Measurements from ENCODE around the gene ZFAND2B. TPM values are rescaled to one million over a fixed set of nuclear protein-coding genes. Genes with fewer than 3 reads are reported as not detected.
A peak's percentile ranks its signal among the peaks of the same experiment; 100 is the strongest.

Gene ZFAND2B
- total RNA-seq, 4 donors from 2014 or later, result 43.7 to 129 (median 112) TPM

DNA sequence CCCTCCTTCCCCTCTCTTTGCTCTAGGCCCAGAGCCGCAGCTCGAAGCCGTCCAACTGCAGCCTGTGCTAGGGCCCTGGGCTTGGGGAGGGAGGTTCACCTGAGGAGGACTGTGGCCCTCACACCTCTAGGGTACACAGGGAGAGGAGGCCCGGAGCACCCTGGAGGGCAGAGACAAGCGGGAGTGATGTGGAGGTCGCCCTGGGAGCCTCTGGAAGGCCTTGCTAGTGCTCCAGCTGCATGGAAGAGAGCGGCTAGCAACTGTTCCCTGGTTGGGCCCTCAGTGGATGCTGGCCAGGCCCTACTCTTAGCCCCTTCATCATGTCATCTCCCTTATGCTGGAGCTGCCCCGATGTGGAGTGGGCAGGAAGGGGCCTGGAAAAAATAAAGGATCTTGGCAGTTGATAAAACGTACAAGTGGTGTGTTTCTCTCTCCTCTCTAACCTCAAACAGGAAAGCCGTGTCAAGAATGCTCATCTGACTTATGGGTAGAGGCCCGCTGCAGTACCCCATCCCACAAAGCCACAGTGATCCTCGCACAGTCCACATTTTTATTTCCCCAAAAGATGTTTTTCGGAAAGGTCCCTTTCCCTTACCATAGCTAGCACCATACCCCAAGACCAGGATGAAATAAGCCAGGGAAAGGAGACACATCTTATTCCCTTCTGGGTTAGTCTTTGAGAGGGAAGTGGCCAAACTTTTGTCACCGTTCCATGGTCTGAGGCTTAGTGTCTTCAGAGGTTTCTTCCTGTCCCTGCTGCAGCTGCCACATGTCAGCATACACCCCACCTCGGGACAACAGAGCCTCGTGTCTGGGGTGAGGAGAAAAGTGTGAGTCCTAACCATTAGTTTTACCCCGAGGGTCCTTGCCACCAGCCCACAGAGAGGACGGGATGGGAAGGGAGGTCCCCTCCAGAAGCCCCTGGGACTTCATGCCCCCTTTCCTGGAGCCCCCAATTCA lies 2.9 kb downstream of the ZFAND2B start:
- peak in 1 of 3 donors; percentile 47 for DNase-seq
- no peaks in the 10 kb centered on the region for H3K9me3 ChIP-seq
- no peak for TF ChIP-seq POLR2A (IDR thresholded peaks at IDR 0.05)
- TF ChIP-seq, protein P1, sequence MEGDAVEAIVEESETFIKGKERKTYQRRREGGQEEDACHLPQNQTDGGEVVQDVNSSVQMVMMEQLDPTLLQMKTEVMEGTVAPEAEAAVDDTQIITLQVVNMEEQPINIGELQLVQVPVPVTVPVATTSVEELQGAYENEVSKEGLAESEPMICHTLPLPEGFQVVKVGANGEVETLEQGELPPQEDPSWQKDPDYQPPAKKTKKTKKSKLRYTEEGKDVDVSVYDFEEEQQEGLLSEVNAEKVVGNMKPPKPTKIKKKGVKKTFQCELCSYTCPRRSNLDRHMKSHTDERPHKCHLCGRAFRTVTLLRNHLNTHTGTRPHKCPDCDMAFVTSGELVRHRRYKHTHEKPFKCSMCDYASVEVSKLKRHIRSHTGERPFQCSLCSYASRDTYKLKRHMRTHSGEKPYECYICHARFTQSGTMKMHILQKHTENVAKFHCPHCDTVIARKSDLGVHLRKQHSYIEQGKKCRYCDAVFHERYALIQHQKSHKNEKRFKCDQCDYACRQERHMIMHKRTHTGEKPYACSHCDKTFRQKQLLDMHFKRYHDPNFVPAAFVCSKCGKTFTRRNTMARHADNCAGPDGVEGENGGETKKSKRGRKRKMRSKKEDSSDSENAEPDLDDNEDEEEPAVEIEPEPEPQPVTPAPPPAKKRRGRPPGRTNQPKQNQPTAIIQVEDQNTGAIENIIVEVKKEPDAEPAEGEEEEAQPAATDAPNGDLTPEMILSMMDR (IDR thresholded peaks at IDR 0.05), result no peak
- H3K4me3 ChIP-seq, result no peak overlapping the region
- peak overlapping the region in 2 of 4 donors; percentile 11 to 64 for H3K27ac ChIP-seq
- H3K4me1 ChIP-seq, result peaks cover 0 to 24% (median 10%) of the 10 kb centered on the region in 4 donors
- H3K36me3 ChIP-seq, result peaks cover 0 to 34% (median 0%) of the 10 kb centered on the region in 3 donors
- H3K27me3 ChIP-seq, result no peaks in the 10 kb centered on the region

DNA sequence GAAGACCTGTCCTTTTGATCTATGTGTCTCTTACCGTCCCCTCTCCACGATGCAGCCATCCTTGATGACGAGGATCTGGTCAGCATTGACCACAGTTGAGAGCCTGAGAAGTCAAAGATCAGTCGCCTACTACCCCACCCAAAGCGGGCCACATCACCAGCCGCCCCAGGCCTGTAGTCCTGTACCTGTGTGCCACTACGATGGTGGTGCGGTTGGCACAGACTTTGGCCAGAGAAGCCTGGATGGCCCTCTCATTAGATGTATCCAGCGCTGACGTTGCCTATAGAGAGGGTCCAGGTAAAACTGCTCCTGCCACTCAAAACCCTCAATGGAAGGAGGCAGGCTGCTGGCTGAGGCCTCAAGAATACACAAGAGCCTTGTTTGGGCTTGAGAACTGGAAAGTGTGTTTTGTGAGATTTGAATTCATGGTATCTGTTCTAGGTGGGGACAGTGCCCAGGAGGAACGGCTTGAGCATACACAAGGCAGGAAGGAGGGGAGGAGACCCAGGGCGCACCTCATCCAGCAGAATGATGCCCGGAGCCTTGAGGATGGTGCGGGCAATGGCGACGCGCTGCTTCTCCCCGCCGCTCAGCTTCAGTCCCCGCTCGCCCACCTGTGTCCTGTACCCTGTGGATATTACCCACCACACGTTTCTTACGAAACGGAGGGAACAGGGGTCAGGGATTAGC lies 3.8 kb downstream of the ZFAND2B start:
- peak in 1 of 3 donors; percentile 40 for DNase-seq
- no peak overlapping the region for H3K4me3 ChIP-seq
- no peaks in the 10 kb centered on the region for H3K27me3 ChIP-seq
- H3K27ac ChIP-seq, result peak overlapping the region in 2 of 4 donors; percentile 0 to 64
- no peak for TF ChIP-seq POLR2A (IDR thresholded peaks at IDR 0.05)
- TF ChIP-seq, protein P1 (IDR thresholded peaks at IDR 0.05), result no peak
- no peaks in the 10 kb centered on the region for H3K9me3 ChIP-seq
- H3K36me3 ChIP-seq, result peaks cover 0 to 34% (median 0%) of the 10 kb centered on the region in 3 donors
- peaks cover 0 to 24% (median 10%) of the 10 kb centered on the region in 4 donors for H3K4me1 ChIP-seq

DNA sequence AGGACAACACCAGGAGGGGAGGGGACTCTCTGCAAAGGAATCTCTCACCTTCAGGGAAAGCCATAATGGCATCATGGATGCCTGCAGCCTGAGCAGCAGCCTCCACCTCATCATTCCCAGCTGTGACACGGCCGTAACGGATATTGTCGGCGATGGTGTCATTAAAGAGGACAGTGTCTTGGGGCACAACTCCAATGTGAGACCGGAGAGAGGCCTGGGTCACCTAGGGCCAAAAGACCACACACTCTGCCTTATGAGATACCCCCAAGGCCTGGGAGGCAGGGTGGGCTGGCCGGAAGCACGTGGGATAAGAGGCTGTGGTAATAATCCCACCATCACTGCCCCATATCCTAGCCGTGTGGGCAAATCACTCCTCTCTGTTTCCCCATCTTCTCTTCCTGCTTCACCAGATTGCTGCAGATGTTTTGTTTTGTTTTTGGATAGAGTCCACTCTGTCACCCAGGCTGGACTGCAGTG lies 4.3 kb downstream of the ZFAND2B start:
- TF ChIP-seq POLR2A (IDR thresholded peaks at IDR 0.05), result no peak
- TF ChIP-seq, protein P1 (IDR thresholded peaks at IDR 0.05), result no peak
- Histone ChIP-seq H3K4me3 (no peak overlapping the region), H3K4me1 (peaks cover 0 to 20% (median 10%) of the 10 kb centered on the region in 4 donors), H3K27ac (peak overlapping the region; percentile 23 to 64 (median 32)), H3K27me3 (no peaks in the 10 kb centered on the region), H3K36me3 (peaks cover 0 to 34% (median 0%) of the 10 kb centered on the region in 3 donors), H3K9me3 (no peaks in the 10 kb centered on the region)
- DNase-seq, result peak in 1 of 3 donors; percentile 41

DNA sequence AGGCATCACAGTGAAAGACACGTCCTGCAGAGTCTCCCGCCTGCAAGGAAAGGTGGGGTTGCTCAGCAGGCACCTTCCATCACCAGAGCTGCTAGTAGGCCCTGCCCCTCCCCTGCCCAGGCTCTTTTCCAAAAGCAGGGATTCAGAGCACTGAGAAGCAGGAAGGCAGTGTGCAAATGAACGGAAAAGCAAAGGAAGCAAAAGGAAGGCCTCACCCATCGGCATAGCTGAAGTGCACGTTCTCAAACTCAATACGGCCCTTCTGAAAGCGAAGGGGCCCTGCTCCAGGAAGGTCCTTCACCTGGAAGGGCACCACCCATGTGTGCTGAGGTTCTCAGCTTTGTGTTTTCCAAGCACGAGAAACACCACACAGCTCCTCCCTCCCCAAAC lies 6.4 kb downstream of the ZFAND2B start:
- DNase-seq, result peak in 1 of 3 donors; percentile 33
- H3K36me3 ChIP-seq, result peaks cover 0 to 32% (median 0%) of the 10 kb centered on the region in 3 donors
- no peaks in the 10 kb centered on the region for H3K9me3 ChIP-seq
- H3K27me3 ChIP-seq, result no peaks in the 10 kb centered on the region
- no peak overlapping the region for H3K27ac ChIP-seq
- H3K4me1 ChIP-seq, result peaks cover 2 to 21% (median 7%) of the 10 kb centered on the region in 4 donors
- no peak for TF ChIP-seq POLR2A (IDR thresholded peaks at IDR 0.05)
- TF ChIP-seq, protein P1 (IDR thresholded peaks at IDR 0.05), result no peak
- no peak overlapping the region for H3K4me3 ChIP-seq

DNA sequence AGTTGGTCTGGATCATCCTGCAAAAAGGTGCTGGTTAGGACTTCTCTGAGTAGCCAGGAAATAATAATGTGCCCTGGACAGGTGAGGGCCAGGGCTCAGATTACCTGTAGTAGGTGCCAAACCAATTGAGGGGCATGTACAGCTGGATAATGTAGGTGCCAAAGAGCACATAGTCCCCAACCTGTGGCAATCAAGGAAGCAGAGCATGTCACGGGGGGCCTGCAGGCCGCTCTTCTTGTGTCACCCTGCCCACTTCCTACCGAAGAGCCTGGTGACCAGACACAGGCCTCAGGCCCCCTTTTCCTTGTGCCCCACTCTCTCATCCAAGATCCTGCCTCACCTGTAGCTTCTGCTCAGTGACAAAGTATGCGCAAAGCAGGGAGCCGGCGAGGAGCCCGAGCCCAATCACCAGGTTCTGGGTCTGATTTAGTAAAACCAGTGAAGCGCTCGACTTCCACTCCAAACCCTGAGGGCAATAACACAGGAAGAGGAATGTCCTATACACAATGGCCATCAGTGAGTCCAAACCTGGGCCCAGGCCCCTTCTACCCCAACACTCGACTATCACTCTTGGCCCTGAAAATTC lies 7.0 kb downstream of the ZFAND2B start:
- Histone ChIP-seq H3K9me3 (no peaks in the 10 kb centered on the region), H3K36me3 (peaks cover 0 to 26% (median 0%) of the 10 kb centered on the region in 3 donors), H3K4me1 (peaks cover 5 to 21% (median 7%) of the 10 kb centered on the region in 4 donors), H3K27ac (no peak overlapping the region), H3K4me3 (no peak overlapping the region), H3K27me3 (no peaks in the 10 kb centered on the region)
- TF ChIP-seq POLR2A (IDR thresholded peaks at IDR 0.05), result no peak
- peak in 1 of 3 donors; percentile 37 for DNase-seq
